Loucy (cell line): ENCODE data around the gene WDR5.

ENCODE experiments used
- EZH2phosphoT487 ChIP-seq: fragments of 200-600 bp; IDR thresholded peaks from 2 replicates; pipeline ENCODE4 v1.6.1; 2018; ENCODE audit warnings: antibody characterized with exemption, mild to moderate bottlenecking, moderate library complexity, borderline replicate concordance
- TF ChIP-seq, protein P1 (sequence below): fragments of 200-600 bp; sonication (generic); conservative IDR thresholded peaks from 2 replicates; pipeline ENCODE4 v1.5.1; 2014; ENCODE audit warnings: mild to moderate bottlenecking, antibody characterized with exemption, low read length

DNA sequence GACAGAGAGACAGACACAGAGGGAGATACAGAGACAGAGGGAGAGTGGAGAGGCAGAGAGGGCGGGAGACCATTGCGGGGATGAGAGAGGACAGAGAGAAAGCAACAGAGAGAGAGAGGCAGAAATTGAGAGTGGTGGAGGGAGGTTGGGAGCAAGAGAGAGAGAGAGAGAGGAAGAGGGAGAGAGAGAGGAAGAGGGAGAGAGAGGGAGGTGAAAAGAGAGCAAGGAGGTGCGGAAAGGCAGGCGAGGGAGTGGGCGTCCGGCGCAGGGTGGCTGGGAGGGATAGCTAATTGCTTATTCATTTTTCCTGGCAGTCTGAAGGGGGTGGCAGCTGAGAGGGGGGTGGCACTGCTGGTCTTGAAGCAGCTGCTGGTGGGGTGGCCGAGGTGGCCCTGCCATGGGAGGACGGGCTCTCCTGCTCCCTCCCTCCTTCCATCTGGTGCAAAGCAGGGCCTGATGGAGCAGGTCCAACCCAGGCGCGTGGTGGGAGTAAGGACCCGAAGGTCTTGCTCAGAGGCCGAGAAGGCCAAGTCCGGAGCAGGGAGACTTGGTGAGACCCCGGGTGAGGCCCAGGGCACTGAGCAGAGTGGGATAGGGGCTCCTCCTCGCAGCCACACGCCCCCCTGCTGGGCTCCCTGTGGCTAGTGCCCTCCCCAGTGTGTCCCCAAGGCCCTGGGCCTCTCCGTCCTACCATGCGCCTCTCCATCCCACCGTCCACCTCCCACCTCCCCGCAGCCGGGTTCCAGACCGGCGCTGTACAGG lies 53.8 kb downstream of the WDR5 start:
- TF ChIP-seq EZH2phosphoT487: no peak
- TF ChIP-seq, protein P1, sequence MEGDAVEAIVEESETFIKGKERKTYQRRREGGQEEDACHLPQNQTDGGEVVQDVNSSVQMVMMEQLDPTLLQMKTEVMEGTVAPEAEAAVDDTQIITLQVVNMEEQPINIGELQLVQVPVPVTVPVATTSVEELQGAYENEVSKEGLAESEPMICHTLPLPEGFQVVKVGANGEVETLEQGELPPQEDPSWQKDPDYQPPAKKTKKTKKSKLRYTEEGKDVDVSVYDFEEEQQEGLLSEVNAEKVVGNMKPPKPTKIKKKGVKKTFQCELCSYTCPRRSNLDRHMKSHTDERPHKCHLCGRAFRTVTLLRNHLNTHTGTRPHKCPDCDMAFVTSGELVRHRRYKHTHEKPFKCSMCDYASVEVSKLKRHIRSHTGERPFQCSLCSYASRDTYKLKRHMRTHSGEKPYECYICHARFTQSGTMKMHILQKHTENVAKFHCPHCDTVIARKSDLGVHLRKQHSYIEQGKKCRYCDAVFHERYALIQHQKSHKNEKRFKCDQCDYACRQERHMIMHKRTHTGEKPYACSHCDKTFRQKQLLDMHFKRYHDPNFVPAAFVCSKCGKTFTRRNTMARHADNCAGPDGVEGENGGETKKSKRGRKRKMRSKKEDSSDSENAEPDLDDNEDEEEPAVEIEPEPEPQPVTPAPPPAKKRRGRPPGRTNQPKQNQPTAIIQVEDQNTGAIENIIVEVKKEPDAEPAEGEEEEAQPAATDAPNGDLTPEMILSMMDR: no peak
